Right atrium auricular region (tissue), 2 donors: ENCODE data around the gene NTNG2. TPM values are rescaled to one million over a fixed set of nuclear protein-coding genes. Genes with fewer than 3 reads are reported as not detected.

Source experiments
- DNase-seq: peaks from one replicate; pipeline ENCODE4 v3.0.0-alpha.2; 2019; ENCODE audit warnings: low spot score
- H3K27ac ChIP-seq, 2 donors: fragments of 200-600 bp; sonication (generic); 1 replicate in 1 of 2; 2 replicates in 1 of 2; pipeline ENCODE4 v1.5.1; 2016 to 2019
- H3K27me3 ChIP-seq, 2 donors: fragments of 200-600 bp; sonication (generic); one replicate each; pipeline versions ENCODE4 v1.5.1 to v1.6.0; 2017 to 2019
- H3K36me3 ChIP-seq: fragments of 200-600 bp; sonication (generic); one replicate; pipeline ENCODE4 v1.5.1; 2016
- H3K4me1 ChIP-seq, 2 donors: fragments of 200-600 bp; sonication (generic); one replicate each; pipeline versions ENCODE4 v1.5.1 to v1.6.0; 2017 to 2019
- H3K4me3 ChIP-seq, 2 donors: fragments of 200-600 bp; sonication (generic); 1 replicate in 1 of 2; 2 replicates in 1 of 2; pipeline ENCODE4 v1.5.1; 2017 to 2019; ENCODE audit warnings: mild to moderate bottlenecking in 1 of 2, moderate library complexity in 1 of 2
- H3K9me3 ChIP-seq, 2 donors: fragments of 200-600 bp; sonication (generic); one replicate each; pipeline ENCODE4 v1.5.1; 2019
- total RNA-seq, 2 donors: library from RNA; depleted of rRNA; stranded (reverse); fragments of >200 nt; gene quantifications; one replicate each; pipeline ENCODE4 v1.1.0, GENCODE V29; 2016
- TF ChIP-seq, protein P1 (sequence below), 2 donors: fragments of 200-600 bp; sonication (generic); IDR thresholded peaks; one replicate each; pipeline ENCODE4 v1.5.1; 2019; ENCODE audit warnings: antibody characterized with exemption in 2 of 2

NTNG2 gene
- total RNA-seq, 2 donors from 2014 or later: 5.2 to 16.9 TPM

- Histone ChIP-seq H3K27me3 (no peaks in the 10 kb centered on the region), H3K4me3 (no peak overlapping the region), H3K9me3 (no peaks in the 10 kb centered on the region), H3K27ac (peak overlapping the region in 1 of 2 donors; percentile 23), H3K36me3 (no peaks in the 10 kb centered on the region), H3K4me1 (peaks cover 0 to 6% of the 10 kb centered on the region in 2 donors)
- TF ChIP-seq, protein P1, sequence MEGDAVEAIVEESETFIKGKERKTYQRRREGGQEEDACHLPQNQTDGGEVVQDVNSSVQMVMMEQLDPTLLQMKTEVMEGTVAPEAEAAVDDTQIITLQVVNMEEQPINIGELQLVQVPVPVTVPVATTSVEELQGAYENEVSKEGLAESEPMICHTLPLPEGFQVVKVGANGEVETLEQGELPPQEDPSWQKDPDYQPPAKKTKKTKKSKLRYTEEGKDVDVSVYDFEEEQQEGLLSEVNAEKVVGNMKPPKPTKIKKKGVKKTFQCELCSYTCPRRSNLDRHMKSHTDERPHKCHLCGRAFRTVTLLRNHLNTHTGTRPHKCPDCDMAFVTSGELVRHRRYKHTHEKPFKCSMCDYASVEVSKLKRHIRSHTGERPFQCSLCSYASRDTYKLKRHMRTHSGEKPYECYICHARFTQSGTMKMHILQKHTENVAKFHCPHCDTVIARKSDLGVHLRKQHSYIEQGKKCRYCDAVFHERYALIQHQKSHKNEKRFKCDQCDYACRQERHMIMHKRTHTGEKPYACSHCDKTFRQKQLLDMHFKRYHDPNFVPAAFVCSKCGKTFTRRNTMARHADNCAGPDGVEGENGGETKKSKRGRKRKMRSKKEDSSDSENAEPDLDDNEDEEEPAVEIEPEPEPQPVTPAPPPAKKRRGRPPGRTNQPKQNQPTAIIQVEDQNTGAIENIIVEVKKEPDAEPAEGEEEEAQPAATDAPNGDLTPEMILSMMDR (IDR thresholded peaks at IDR 0.05): no peak
- no peak for DNase-seq
These were observed 11.6 kb upstream of the NTNG2 start for GRCh38 chr9:132150256-132150655.

DNA sequence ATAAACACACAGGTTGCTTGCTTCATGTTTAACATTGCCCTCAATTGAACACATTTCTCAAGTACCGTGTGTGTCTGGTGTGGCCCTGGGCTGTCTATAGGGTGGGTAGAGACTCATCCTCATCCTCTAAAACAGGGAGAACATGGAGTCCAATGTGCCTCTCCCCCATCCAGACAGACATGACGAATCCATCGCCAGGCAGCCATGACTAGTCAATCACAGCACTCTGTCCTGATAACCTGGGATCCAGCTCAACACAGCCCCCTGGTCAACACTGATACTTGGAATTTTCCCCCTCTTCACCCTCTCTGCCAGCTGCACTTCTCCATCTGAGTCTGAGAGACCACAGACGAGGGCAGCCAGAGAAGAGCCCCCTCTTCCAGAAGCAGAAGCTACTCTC is 10.7 kb upstream of the NTNG2 start:
- Histone ChIP-seq H3K27ac (no peak overlapping the region), H3K4me3 (no peak overlapping the region), H3K9me3 (no peaks in the 10 kb centered on the region), H3K27me3 (no peaks in the 10 kb centered on the region), H3K36me3 (no peaks in the 10 kb centered on the region), H3K4me1 (peaks cover 0 to 6% of the 10 kb centered on the region in 2 donors)
- TF ChIP-seq, protein P1 (IDR thresholded peaks at IDR 0.05): no peak
- DNase-seq: no peak

DNA sequence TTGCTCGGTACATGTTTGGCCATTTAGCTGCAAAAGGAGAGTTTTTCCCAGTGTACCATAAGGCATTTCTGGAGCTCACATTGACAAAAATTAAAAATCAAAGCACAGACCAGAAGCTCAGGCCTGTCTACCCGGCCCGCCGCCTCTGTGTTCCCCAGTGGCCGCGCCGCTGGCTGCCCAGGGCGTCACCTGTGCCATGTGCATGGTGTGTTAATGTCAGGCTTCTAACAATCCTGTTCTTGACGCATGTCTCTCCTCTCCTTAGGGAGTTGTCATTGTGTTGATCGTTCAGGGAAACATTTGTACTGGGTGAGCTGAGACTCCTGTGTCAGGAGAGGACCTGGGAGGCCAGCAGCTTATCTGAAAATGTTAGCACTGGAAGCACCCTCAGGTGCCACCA is 9.6 kb upstream of the NTNG2 start:
- Histone ChIP-seq H3K4me3 (no peak overlapping the region), H3K27me3 (no peaks in the 10 kb centered on the region), H3K36me3 (no peaks in the 10 kb centered on the region), H3K4me1 (peaks cover 0 to 6% of the 10 kb centered on the region in 2 donors), H3K9me3 (no peaks in the 10 kb centered on the region), H3K27ac (no peak overlapping the region)
- TF ChIP-seq, protein P1 (IDR thresholded peaks at IDR 0.05): no peak
- no peak for DNase-seq

- TF ChIP-seq, protein P1 (IDR thresholded peaks at IDR 0.05): no peak
- H3K27ac ChIP-seq: no peak overlapping the region
- H3K4me1 ChIP-seq: peaks cover 0 to 2% of the 10 kb centered on the region in 2 donors
- no peaks in the 10 kb centered on the region for H3K27me3 ChIP-seq
- no peaks in the 10 kb centered on the region for H3K36me3 ChIP-seq
- no peaks in the 10 kb centered on the region for H3K9me3 ChIP-seq
- DNase-seq: no peak
- no peak overlapping the region for H3K4me3 ChIP-seq
These were observed 6.8 kb upstream of the NTNG2 start for GRCh38 chr9:132154863-132155567.

DNA sequence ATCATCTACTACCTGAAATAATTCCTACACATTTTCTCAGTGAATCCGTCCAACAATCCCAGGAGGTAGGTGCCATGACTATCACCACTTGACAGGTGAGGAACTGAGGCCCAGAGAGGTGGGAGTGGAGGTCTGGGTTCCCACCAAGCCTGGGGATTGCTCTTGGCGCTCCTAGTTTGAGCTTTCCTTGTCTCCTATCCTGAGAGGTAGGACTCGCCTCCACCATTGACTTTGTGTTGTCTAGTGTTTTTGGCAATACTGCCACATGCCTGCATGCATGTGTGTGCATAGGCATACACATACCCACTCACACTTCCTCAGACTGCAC is 6.3 kb upstream of the NTNG2 start:
- no peak overlapping the region for H3K27ac ChIP-seq
- no peak overlapping the region for H3K4me3 ChIP-seq
- H3K36me3 ChIP-seq: no peaks in the 10 kb centered on the region
- no peaks in the 10 kb centered on the region for H3K27me3 ChIP-seq
- H3K9me3 ChIP-seq: no peaks in the 10 kb centered on the region
- no peak for DNase-seq
- H3K4me1 ChIP-seq: no peaks in the 10 kb centered on the region
- TF ChIP-seq, protein P1 (IDR thresholded peaks at IDR 0.05): no peak

GRCh38 chr9:132156262-132156661 is 5.6 kb upstream of the NTNG2 start:
- Histone ChIP-seq H3K4me1 (peaks cover 0 to 5% of the 10 kb centered on the region in 2 donors), H3K27me3 (no peaks in the 10 kb centered on the region)
- TF ChIP-seq, protein P1 (IDR thresholded peaks at IDR 0.05): no peak

More at GRCh38 chr9:132156262-132156661, 5.6 kb upstream of the NTNG2 start:
- no peaks in the 10 kb centered on the region for H3K36me3 ChIP-seq
- DNase-seq: no peak
- no peak overlapping the region for H3K27ac ChIP-seq
- no peak overlapping the region for H3K4me3 ChIP-seq
- no peaks in the 10 kb centered on the region for H3K9me3 ChIP-seq
